ENCODE data around the gene REG1A.

The REG1A gene

GRCh38 chr2:79159030-79159429 is 38.7 kb downstream of the REG1A start:
- TF ChIP-seq CTCF (IDR thresholded peaks at IDR 0.05; ENCODE audit: insufficient read depth, low read length, poor library complexity, severe bottlenecking) = no peak
- no peak for TF ChIP-seq EZH2phosphoT487 (conservative IDR thresholded peaks at IDR 0.05; ENCODE audit: low read length)
- Histone ChIP-seq H3K79me2 (ENCODE audit: insufficient read depth, low read length) (no peaks in the 10 kb centered on the region), H4K20me1 (ENCODE audit: low read depth, low read length) (no peaks in the 10 kb centered on the region), H3K27me3 (ENCODE audit: low read length) (no peaks in the 10 kb centered on the region), H3F3A (ENCODE audit: insufficient read depth) (no peaks in the 10 kb centered on the region), H3K27ac (ENCODE audit: low read depth, low read length) (no peak overlapping the region), H3K36me3 (ENCODE audit: low read length) (no peaks in the 10 kb centered on the region), H3K9me3 (ENCODE audit: insufficient read depth, low read length) (no peaks in the 10 kb centered on the region), H3K9ac (ENCODE audit: low read length) (no peak overlapping the region), H3K9me2 (replicated peaks; ENCODE audit: insufficient read depth, low read length) (no peaks in the 10 kb centered on the region), H3K4me3 (ENCODE audit: insufficient read depth, low read length, poor library complexity, severe bottlenecking) (no peak overlapping the region), H2AFZ (ENCODE audit: low read depth, low read length, severe bottlenecking) (no peak overlapping the region), H3K4me2 (ENCODE audit: low read depth, low read length, poor library complexity, severe bottlenecking) (no peak overlapping the region)

GRCh38 chr2:79159653-79160052 is 39.4 kb downstream of the REG1A start, which contains the start of gene REG3A:
Gene REG3A, minus strand, starts transcription at chr2:79159753. Its CDS starts 348 bp downstream, at chr2:79159405.
- H3K4me3 ChIP-seq (ENCODE audit: insufficient read depth, low read length, poor library complexity, severe bottlenecking) = no peak within 1 kb of the TSS
- H3K27ac ChIP-seq (ENCODE audit: low read depth, low read length) = no peak within 1 kb of the TSS
- H3K4me2 ChIP-seq (ENCODE audit: low read depth, low read length, poor library complexity, severe bottlenecking) = no peak within 1 kb of the TSS
- H3F3A ChIP-seq (ENCODE audit: insufficient read depth) = no peaks in the 10 kb centered on the region
- H3K9me2 ChIP-seq (replicated peaks; ENCODE audit: insufficient read depth, low read length) = no peaks in the 10 kb centered on the region
- TF ChIP-seq EZH2phosphoT487 (conservative IDR thresholded peaks at IDR 0.05; ENCODE audit: low read length) (no peak), CTCF (IDR thresholded peaks at IDR 0.05; ENCODE audit: insufficient read depth, low read length, poor library complexity, severe bottlenecking) (no peak)
- H3K36me3 ChIP-seq (ENCODE audit: low read length) = no peaks in the 10 kb centered on the region
- H2AFZ ChIP-seq (ENCODE audit: low read depth, low read length, severe bottlenecking) = no peak within 1 kb of the TSS
- H4K20me1 ChIP-seq (ENCODE audit: low read depth, low read length) = no peaks in the 10 kb centered on the region
- H3K79me2 ChIP-seq (ENCODE audit: insufficient read depth, low read length) = no peaks in the 10 kb centered on the region
- no peak within 1 kb of the TSS for H3K9ac ChIP-seq (ENCODE audit: low read length)
- H3K9me3 ChIP-seq (ENCODE audit: insufficient read depth, low read length) = no peaks in the 10 kb centered on the region
- no peaks in the 10 kb centered on the region for H3K27me3 ChIP-seq (ENCODE audit: low read length)

GRCh38 chr2:79162132-79162531 is 41.8 kb downstream of the REG1A start:
- Histone ChIP-seq H3K27ac (ENCODE audit: low read depth, low read length) (no peak overlapping the region), H3K79me2 (ENCODE audit: insufficient read depth, low read length) (no peaks in the 10 kb centered on the region), H3K36me3 (ENCODE audit: low read length) (no peaks in the 10 kb centered on the region), H3K9me2 (replicated peaks; ENCODE audit: insufficient read depth, low read length) (no peaks in the 10 kb centered on the region), H3K4me2 (ENCODE audit: low read depth, low read length, poor library complexity, severe bottlenecking) (no peak overlapping the region), H3K27me3 (ENCODE audit: low read length) (no peaks in the 10 kb centered on the region), H2AFZ (ENCODE audit: low read depth, low read length, severe bottlenecking) (no peak overlapping the region), H3F3A (ENCODE audit: insufficient read depth) (no peaks in the 10 kb centered on the region), H3K9me3 (ENCODE audit: insufficient read depth, low read length) (no peaks in the 10 kb centered on the region), H4K20me1 (ENCODE audit: low read depth, low read length) (no peaks in the 10 kb centered on the region), H3K9ac (ENCODE audit: low read length) (no peak overlapping the region), H3K4me3 (ENCODE audit: insufficient read depth, low read length, poor library complexity, severe bottlenecking) (no peak overlapping the region)
- no peak for TF ChIP-seq CTCF (IDR thresholded peaks at IDR 0.05; ENCODE audit: insufficient read depth, low read length, poor library complexity, severe bottlenecking)
- TF ChIP-seq EZH2phosphoT487 (conservative IDR thresholded peaks at IDR 0.05; ENCODE audit: low read length) = no peak
